Suprapubic skin (tissue), 4 donors: ENCODE results near the gene CHM. TPM values are rescaled to one million over a fixed set of nuclear protein-coding genes. Genes with fewer than 3 reads are reported as not detected.
A peak's percentile ranks its signal among the peaks of the same experiment; 100 is the strongest.

ENCODE experiments used
- DNase-seq, 2 donors: peaks; one replicate each; pipeline ENCODE4 v3.0.0-alpha.2; 2019; ENCODE audit warnings: low spot score in 2 of 2
- H3K27ac ChIP-seq: fragments of 200-600 bp; sonication (generic); one replicate; pipeline ENCODE4 v1.5.1; 2019
- H3K27me3 ChIP-seq: fragments of 200-600 bp; sonication (generic); one replicate; pipeline ENCODE4 v1.5.1; 2019
- H3K36me3 ChIP-seq: fragments of 200-600 bp; sonication (generic); one replicate; pipeline ENCODE4 v1.5.1; 2019
- H3K4me1 ChIP-seq: fragments of 200-600 bp; sonication (generic); one replicate; pipeline ENCODE4 v1.5.1; 2019
- H3K4me3 ChIP-seq: fragments of 200-600 bp; sonication (generic); one replicate; pipeline ENCODE4 v1.5.1; 2019; ENCODE audit warnings: mild to moderate bottlenecking
- H3K9me3 ChIP-seq: fragments of 200-600 bp; sonication (generic); one replicate; pipeline ENCODE4 v1.5.1; 2019
- EP300 ChIP-seq: sonication (generic); formaldehyde crosslinking; IDR thresholded peaks from one replicate; pipeline ENCODE4 v1.6.1; 2017; ENCODE audit warnings: antibody characterized with exemption
- POLR2A ChIP-seq, 2 donors: fragments of 450-650 bp; IDR thresholded peaks; one replicate each; pipeline ENCODE4 v1.6.1; 2017; ENCODE audit warnings: antibody characterized with exemption in 2 of 2, mild to moderate bottlenecking in 2 of 2, moderate library complexity in 2 of 2
- POLR2AphosphoS5 ChIP-seq, 3 donors: sonication (generic); formaldehyde crosslinking; IDR thresholded peaks; one replicate each; pipeline ENCODE4 v1.6.1; 2017; ENCODE audit warnings: antibody characterized with exemption in 3 of 3
- WGBS: methylation state at CpG from one replicate; pipeline ENCODE4 v1.1.5; 2018; 5-methylcytosine and 5-hydroxymethylcytosine counted together
- total RNA-seq, 4 donors: library from RNA; depleted of rRNA; stranded (reverse); fragments of >200 nt; gene quantifications; one replicate each; pipeline ENCODE4 v1.1.0, GENCODE V29; 2016
- TF ChIP-seq, protein P1 (sequence below), 2 donors: fragments of 200-600 bp in 1 of 2; fragments of 450-650 bp in 1 of 2; sonication (generic) in 1 of 2; IDR thresholded peaks; one replicate each; pipeline ENCODE4 v1.5.1; 2016 to 2019; ENCODE audit warnings: antibody characterized with exemption in 2 of 2, mild to moderate bottlenecking in 1 of 2, moderate library complexity in 1 of 2

Gene CHM
- total RNA-seq, 4 donors from 2014 or later, result 9.5 to 18.9 (median 12.8) TPM

DNA sequence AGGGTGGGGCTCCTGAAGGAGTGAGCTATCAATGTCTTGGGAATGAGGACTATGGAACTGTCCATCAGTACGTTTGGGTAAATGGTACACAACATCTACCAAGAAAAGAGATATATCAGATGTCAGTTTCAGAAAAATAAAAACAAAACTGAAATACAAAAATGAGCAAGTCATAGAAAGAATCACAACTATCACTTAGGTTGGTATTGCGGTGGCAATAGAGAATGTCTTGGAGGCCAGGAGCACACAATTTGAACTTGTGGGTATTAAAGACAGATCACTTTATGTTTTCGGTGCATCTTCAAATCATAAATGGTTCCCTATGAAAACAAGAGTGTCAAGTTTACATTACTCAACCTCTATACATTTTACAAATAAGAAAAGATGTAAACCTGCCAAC lies 176.8 kb downstream of the CHM start:
- no peaks in the 10 kb centered on the region for H3K27me3 ChIP-seq
- DNase-seq, result no peak
- TF ChIP-seq, protein P1, sequence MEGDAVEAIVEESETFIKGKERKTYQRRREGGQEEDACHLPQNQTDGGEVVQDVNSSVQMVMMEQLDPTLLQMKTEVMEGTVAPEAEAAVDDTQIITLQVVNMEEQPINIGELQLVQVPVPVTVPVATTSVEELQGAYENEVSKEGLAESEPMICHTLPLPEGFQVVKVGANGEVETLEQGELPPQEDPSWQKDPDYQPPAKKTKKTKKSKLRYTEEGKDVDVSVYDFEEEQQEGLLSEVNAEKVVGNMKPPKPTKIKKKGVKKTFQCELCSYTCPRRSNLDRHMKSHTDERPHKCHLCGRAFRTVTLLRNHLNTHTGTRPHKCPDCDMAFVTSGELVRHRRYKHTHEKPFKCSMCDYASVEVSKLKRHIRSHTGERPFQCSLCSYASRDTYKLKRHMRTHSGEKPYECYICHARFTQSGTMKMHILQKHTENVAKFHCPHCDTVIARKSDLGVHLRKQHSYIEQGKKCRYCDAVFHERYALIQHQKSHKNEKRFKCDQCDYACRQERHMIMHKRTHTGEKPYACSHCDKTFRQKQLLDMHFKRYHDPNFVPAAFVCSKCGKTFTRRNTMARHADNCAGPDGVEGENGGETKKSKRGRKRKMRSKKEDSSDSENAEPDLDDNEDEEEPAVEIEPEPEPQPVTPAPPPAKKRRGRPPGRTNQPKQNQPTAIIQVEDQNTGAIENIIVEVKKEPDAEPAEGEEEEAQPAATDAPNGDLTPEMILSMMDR (IDR thresholded peaks at IDR 0.05), result no peak
- TF ChIP-seq POLR2A (IDR thresholded peaks at IDR 0.05) (no peak), EP300 (no peak), POLR2AphosphoS5 (IDR thresholded peaks at IDR 0.05) (no peak)
- H3K36me3 ChIP-seq, result peaks cover 15% of the 10 kb centered on the region
- 81% methylated on average over 3 of the region's 3 CpGs for WGBS
- no peak overlapping the region for H3K27ac ChIP-seq
- H3K4me1 ChIP-seq, result no peaks in the 10 kb centered on the region
- H3K9me3 ChIP-seq, result no peaks in the 10 kb centered on the region
- no peak overlapping the region for H3K4me3 ChIP-seq

DNA sequence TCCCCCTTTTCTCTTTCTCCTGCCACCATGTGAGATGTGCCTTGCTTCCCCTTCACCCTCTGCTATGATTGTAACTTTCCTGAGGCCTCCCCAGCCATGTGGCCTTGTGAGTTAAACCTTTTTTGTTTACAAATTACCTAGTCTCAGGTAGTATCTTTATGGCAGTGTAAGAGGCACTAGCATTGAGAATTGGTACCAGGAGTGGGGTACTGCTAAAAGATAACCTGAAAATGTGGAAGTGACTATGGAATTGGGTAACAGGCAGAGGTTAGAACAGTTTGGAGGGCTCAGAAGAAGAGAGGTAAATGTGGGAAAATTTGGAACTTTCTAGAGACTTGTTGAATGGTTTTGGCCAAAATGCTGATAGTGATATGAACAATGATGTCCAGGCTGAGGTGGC lies 182.0 kb downstream of the CHM start:
- Histone ChIP-seq H3K4me1 (no peaks in the 10 kb centered on the region), H3K27ac (no peak overlapping the region), H3K27me3 (no peaks in the 10 kb centered on the region), H3K36me3 (peaks cover 16% of the 10 kb centered on the region), H3K4me3 (no peak overlapping the region), H3K9me3 (no peaks in the 10 kb centered on the region)
- TF ChIP-seq POLR2AphosphoS5 (IDR thresholded peaks at IDR 0.05) (no peak), EP300 (no peak), POLR2A (IDR thresholded peaks at IDR 0.05) (no peak)
- TF ChIP-seq, protein P1 (IDR thresholded peaks at IDR 0.05), result no peak
- no peak for DNase-seq

GRCh38 chrX:85859426-85859825 lies 187.9 kb downstream of the CHM start:
- Histone ChIP-seq H3K4me3 (no peak overlapping the region), H3K9me3 (no peaks in the 10 kb centered on the region), H3K4me1 (no peaks in the 10 kb centered on the region), H3K36me3 (no peaks in the 10 kb centered on the region), H3K27me3 (no peaks in the 10 kb centered on the region), H3K27ac (no peak overlapping the region)
- TF ChIP-seq POLR2A (IDR thresholded peaks at IDR 0.05) (no peak), POLR2AphosphoS5 (IDR thresholded peaks at IDR 0.05) (no peak), EP300 (no peak)
- TF ChIP-seq, protein P1 (IDR thresholded peaks at IDR 0.05), result no peak
- no peak for DNase-seq

DNA sequence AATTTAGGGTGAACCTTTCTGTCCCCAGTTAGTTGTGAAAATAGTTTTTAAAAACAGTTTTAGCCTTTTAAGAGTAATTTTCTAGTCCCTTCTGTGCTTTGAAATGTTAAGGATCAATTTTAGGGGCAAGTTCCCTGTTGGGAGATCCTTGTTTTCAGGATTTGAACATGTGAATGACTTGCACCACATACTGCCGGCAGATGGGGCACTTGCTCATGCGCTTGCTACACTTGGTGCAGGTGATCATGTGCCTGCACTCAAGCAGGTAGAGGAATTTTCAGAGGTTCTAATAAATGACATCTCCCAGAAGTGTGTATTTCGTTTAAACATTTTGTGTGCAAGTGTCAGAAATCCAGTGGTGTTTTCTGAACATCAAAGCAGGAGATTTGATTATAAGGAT lies 195.9 kb downstream of the CHM start:
- 28% methylated on average over 3 of the region's 3 CpGs for WGBS
- Histone ChIP-seq H3K27ac (no peak overlapping the region), H3K4me1 (no peaks in the 10 kb centered on the region), H3K36me3 (no peaks in the 10 kb centered on the region), H3K9me3 (no peaks in the 10 kb centered on the region), H3K4me3 (no peak overlapping the region), H3K27me3 (no peaks in the 10 kb centered on the region)
- no peak for DNase-seq
- TF ChIP-seq, protein P1 (IDR thresholded peaks at IDR 0.05), result peak in 1 of 2 donors; percentile 11
- no peak for TF ChIP-seq POLR2AphosphoS5 (IDR thresholded peaks at IDR 0.05)

- Histone ChIP-seq H3K27me3 (no peaks in the 10 kb centered on the region), H3K36me3 (no peaks in the 10 kb centered on the region), H3K4me3 (no peak overlapping the region), H3K27ac (no peak overlapping the region), H3K9me3 (no peaks in the 10 kb centered on the region), H3K4me1 (no peaks in the 10 kb centered on the region)
- TF ChIP-seq EP300, result no peak
- TF ChIP-seq, protein P1 (IDR thresholded peaks at IDR 0.05), result no peak
- no peak for TF ChIP-seq POLR2AphosphoS5 (IDR thresholded peaks at IDR 0.05)
- TF ChIP-seq POLR2A (IDR thresholded peaks at IDR 0.05), result no peak
- DNase-seq, result no peak
- 68% methylated on average over 2 of the region's 2 CpGs for WGBS
Observed at GRCh38 chrX:85836868-85837267, 210.5 kb downstream of the CHM start.
